Body of pancreas (tissue), 4 donors: ENCODE measurements around the gene POLR3A. TPM values are rescaled to one million over a fixed set of nuclear protein-coding genes. Genes with fewer than 3 reads are reported as not detected.

Experiments used
- ATAC-seq: fragments of 150-250 bp; one replicate; pipeline ENCODE4 v1.9.1; 2016
- DNase-seq, 4 donors: peaks; one replicate each; pipeline ENCODE4 v3.0.0-alpha.2; 2019
- H3K27ac ChIP-seq, 4 donors: fragments of 200-600 bp; sonication (generic); 1 replicate in 3 of 4; 2 replicates in 1 of 4; pipeline versions ENCODE4 v1.5.1 to v1.6.1; 2016 to 2019; ENCODE audit warnings: mild to moderate bottlenecking in 1 of 4, mixed read lengths in 1 of 4, moderate library complexity in 1 of 4
- H3K27me3 ChIP-seq, 2 donors: fragments of 200-600 bp; sonication (generic); one replicate each; pipeline ENCODE4 v1.6.0; 2016; ENCODE audit warnings: mild to moderate bottlenecking in 1 of 2
- H3K36me3 ChIP-seq, 2 donors: fragments of 200-600 bp; sonication (generic); replicated peaks in 1 of 2; 2 replicates each; pipeline ENCODE4 v1.5.1; 2016; ENCODE audit warnings: low read depth in 2 of 2; ENCODE audit not compliant: insufficient read depth in 1 of 2
- H3K4me1 ChIP-seq: fragments of 200-600 bp; sonication (generic); one replicate; pipeline ENCODE4 v1.6.0; 2016
- H3K4me3 ChIP-seq, 2 donors: fragments of 200-600 bp; sonication (generic); 1 replicate in 1 of 2; 2 replicates in 1 of 2; pipeline ENCODE4 v1.5.1; 2016 to 2019
- H3K9me3 ChIP-seq, 3 donors: fragments of 200-600 bp; sonication (generic); 1 replicate in 2 of 3; 2 replicates in 1 of 3; pipeline ENCODE4 v1.5.1; 2016
- CTCF ChIP-seq, 7 experiments: fragments of 450-650 bp in 4 of 7; fragments of 200-600 bp in 3 of 7; sonication (generic) in 3 of 7; IDR thresholded peaks; one replicate each; pipeline ENCODE4 v1.5.1; 2016 to 2019; ENCODE audit warnings: antibody characterized with exemption in 7 of 7
- POLR2A ChIP-seq, 3 donors: fragments of 450-650 bp; IDR thresholded peaks; one replicate each; pipeline ENCODE4 v1.6.1; 2016; ENCODE audit warnings: antibody characterized with exemption in 3 of 3, mild to moderate bottlenecking in 2 of 3
- WGBS, 2 donors: methylation state at CpG; one replicate each; pipeline ENCODE4 v1.1.5; 2017; 5-methylcytosine and 5-hydroxymethylcytosine counted together
- intact Hi-C: fragments of 100-400 bp; cut with DNase I; formaldehyde crosslinking; loops from one replicate; pipeline ENCODE4 v1.15.1; 2023
- total RNA-seq, 2 donors: library from RNA; depleted of rRNA; stranded (reverse); fragments of >200 nt; gene quantifications; one replicate each; pipeline ENCODE4 v1.1.0, GENCODE V29; 2016

POLR3A gene
- total RNA-seq, 2 donors from 2014 or later = 7.9 to 10.4 TPM

DNA sequence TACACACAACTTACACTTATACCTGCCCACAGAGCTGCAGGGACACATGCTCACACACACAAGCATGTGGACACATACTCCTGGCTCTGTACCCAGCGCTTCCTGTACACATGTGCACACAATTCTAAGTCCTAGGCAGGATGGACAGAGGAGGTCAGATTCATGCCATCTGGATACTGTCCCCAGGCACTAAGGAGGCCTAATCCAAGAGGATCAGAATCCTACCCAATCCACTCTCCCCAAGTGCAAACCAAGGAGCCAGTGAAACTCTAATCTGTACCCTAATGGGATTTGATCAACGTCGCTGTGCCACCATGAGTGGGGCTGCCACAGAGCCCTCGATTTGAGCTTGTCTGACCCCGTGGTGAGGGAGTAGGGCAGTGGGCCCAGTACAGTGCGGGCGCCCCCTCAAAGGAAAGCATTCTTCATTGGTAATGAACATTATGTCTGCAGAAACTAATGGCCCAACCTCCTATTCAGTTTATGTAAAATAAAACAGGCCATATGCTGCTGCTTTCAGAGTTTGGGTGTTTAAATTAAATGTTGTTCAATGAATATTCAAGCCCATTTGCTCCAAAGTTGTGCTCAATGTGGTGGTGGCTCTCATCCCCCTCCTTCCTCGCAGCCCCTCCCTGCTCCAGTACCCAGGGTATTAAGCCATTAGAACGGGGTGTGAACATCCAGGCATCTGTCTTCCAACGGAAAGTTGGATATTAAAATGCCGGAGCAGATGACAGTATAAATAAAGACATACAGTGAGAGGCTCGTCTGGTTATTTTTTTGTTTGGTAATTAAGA, 30.8 kb upstream of the POLR3A start:
- ATAC-seq (no peak), DNase-seq (no peak)
- TF ChIP-seq POLR2A (IDR thresholded peaks at IDR 0.05) (no peak), CTCF (IDR thresholded peaks at IDR 0.05) (no peak)
- Histone ChIP-seq H3K36me3 (no peaks in the 10 kb centered on the region), H3K9me3 (no peaks in the 10 kb centered on the region), H3K27me3 (no peaks in the 10 kb centered on the region), H3K4me3 (no peak overlapping the region), H3K27ac (no peak overlapping the region), H3K4me1 (no peaks in the 10 kb centered on the region)
- intact Hi-C loops = no loop called here
- 80 to 81% methylated on average over 10 to 12 of the region's 12 CpGs for WGBS, 2 donors

DNA sequence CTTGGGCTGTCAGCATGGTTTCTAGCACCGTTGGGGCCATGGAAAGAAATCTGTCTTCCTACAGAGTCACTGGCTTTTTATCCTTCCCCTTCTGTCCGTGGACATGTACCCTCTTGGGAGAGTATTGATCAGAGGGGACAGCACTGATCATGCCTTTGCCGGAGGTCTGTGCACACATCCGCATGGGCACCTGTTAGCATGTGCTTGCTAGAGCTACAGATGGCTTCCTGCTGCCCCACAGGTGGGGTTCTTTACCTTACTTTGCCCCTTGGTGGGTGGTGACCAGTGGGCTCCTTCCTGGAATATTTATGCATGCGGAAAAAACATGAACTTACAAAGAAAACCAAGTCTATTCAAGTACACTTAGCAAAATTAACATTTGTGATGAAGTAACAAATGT, 29.2 kb upstream of the POLR3A start:
- Histone ChIP-seq H3K27me3 (no peaks in the 10 kb centered on the region), H3K4me3 (no peak overlapping the region), H3K9me3 (no peaks in the 10 kb centered on the region), H3K36me3 (no peaks in the 10 kb centered on the region), H3K4me1 (no peaks in the 10 kb centered on the region), H3K27ac (no peak overlapping the region)
- WGBS, 2 donors = 66 to 70% methylated on average over 5 of the region's 5 CpGs
- no peak for ATAC-seq
- intact Hi-C loops = no loop called here
- TF ChIP-seq POLR2A (IDR thresholded peaks at IDR 0.05) = no peak
- TF ChIP-seq CTCF (IDR thresholded peaks at IDR 0.05) = no peak
- DNase-seq = no peak

GRCh38 chr10:78053211-78053868, 24.0 kb upstream of the POLR3A start:
- Histone ChIP-seq H3K4me1 (no peaks in the 10 kb centered on the region), H3K27ac (no peak overlapping the region), H3K9me3 (no peaks in the 10 kb centered on the region), H3K4me3 (no peak overlapping the region), H3K36me3 (no peaks in the 10 kb centered on the region), H3K27me3 (no peaks in the 10 kb centered on the region)
- intact Hi-C loops = no loop called here
- ATAC-seq (no peak), DNase-seq (no peak)
- no peak for TF ChIP-seq CTCF (IDR thresholded peaks at IDR 0.05)
- TF ChIP-seq POLR2A (IDR thresholded peaks at IDR 0.05) = no peak
- 81 to 86% methylated on average over 6 to 7 of the region's 7 CpGs for whole genome bisulfite sequencing, 2 donors

GRCh38 chr10:78049851-78050250, 20.5 kb upstream of the POLR3A start:
- TF ChIP-seq POLR2A (IDR thresholded peaks at IDR 0.05) (no peak), CTCF (IDR thresholded peaks at IDR 0.05) (no peak)
- Histone ChIP-seq H3K36me3 (no peaks in the 10 kb centered on the region), H3K27me3 (no peaks in the 10 kb centered on the region), H3K4me1 (no peaks in the 10 kb centered on the region), H3K9me3 (no peaks in the 10 kb centered on the region), H3K4me3 (no peak overlapping the region), H3K27ac (no peak overlapping the region)
- DNase-seq (no peak), ATAC-seq (no peak)
- 67 to 92% methylated on average over 1 of the region's 1 CpG for WGBS, 2 donors
- intact Hi-C loops = loop anchor here (5.0 to 10.0 kb wide), 2 partner anchors 605 to 1147 kb away; no protein-coding TSS in a partner anchor
